SKM-1 (cell line): ENCODE measurements around the gene ZNF337.
"Not testable (repeated sequence)": the region's sequence is repeated elsewhere in the genome, so short reads cannot be mapped to it uniquely, and the experiment has no call there.

Experiments
- DNase-seq: peaks from one replicate; lab custom pipeline; 2025; ENCODE audit not compliant: unreplicated experiment; lab: John Stamatoyannopoulos, UW

Gene ZNF337

DNA sequence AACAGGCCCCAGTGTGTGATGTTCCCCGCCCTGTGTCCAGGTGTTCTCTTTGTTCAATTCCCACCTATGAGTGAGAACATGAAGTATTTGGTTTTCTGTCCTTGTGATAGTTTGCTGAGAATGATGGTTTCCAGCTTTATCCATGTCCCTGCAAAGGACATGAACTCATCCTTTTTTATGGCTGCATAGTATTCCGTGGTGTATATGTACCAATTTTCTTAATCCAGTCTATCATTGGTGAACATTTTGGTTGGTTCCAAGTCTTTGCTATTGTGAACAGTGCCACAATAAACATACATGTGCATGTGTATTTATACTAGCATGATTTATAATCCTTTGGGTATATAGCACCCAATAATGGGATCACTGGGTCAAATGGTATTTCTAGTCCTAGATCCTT, 66.0 kb downstream of the ZNF337 start:
- not testable (repeated sequence) for DNase-seq

DNA sequence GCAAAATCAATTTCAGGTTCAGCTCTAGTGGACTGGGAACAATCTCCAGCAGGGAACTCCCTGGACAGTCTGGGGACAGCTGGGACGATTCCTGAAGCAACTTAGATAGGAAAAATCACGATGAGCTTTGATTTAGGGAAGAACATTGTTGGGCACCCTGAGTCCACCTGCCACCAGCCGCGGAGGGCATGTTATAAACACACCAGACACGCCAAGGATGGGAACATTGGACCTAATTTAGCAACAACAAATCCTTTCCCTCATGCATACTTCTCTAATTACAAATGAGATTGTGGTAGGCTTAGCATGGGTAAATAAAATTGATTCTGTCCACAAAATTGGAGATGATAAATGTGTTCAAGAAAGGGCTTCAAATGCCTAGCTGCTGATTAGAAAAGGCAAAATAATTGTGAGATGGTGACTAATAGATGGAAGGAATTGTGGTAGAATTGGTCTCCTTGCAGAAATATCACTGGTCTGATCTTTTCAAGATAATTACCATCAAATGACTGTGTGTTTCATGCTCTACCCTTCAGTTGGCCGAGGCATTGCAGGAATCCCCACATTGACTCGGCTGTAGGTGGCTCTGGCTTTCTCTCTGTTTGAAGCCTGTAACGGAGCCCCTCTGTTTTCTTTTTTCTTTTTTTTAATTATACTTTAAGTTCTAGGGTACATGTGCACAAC, 66.7 kb downstream of the ZNF337 start:
- DNase-seq: no peak

DNA sequence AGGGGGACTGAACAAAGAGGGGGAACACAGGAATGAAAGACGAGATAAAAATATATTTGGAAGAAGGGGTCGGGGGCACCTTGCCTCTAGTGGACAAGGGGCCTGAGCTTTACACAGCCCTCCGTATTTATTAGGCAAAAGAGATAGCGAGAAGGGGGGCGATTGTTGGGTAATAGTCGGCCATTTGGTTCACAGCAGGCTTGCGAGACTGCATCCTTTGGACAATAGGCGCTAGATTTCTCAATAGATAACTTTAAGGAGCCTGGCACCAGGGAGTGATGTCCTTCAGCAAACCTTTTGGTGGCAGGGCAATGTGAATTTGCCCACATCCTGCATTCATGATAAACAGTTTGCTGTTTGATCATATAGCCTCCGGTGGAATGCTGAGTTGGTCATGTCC, 69.9 kb downstream of the ZNF337 start:
- DNase-seq: no peak

DNA sequence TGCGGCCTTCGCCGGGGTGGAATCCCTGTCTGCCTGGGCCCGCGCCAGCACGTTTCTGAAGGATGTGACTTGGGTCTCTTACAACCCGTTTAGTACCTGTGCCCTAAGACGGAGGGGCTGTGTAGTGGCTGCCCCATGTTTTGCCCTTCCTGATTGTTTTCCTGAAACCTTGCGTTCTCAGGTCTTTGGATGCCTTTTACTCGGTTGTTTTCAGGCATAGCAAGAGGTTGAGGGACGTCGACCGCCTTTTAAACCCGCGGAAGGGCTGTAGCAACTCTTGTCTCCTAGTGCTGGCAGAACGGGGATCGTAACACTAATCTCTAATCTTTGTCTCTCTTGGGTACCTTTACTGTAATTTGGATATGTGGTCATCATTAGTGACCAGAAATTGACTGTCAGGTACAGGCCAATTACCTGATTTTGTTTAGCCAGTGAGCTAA, 72.1 kb downstream of the ZNF337 start:
- no peak for DNase-seq
